Uterus (tissue), 4 donors: ENCODE measurements around the gene VSTM4. TPM values are rescaled to one million over a fixed set of nuclear protein-coding genes. Genes with fewer than 3 reads are reported as not detected.

Source experiments
- DNase-seq, 2 donors: peaks; one replicate each; pipeline ENCODE4 v3.0.0-alpha.2; 2019 to 2020
- H3K27ac ChIP-seq, 2 donors: fragments of 200-600 bp; sonication (generic); 1 replicate in 1 of 2; 2 replicates in 1 of 2; pipeline ENCODE4 v1.5.1; 2016 to 2018
- H3K27me3 ChIP-seq, 2 donors: fragments of 200-600 bp; sonication (generic); one replicate each; pipeline ENCODE4 v1.5.1; 2018 to 2019; ENCODE audit warnings: control low read depth in 1 of 2
- H3K36me3 ChIP-seq, 2 donors: fragments of 200-600 bp; sonication (generic); one replicate each; pipeline ENCODE4 v1.5.1; 2019; ENCODE audit warnings: control low read depth in 1 of 2
- H3K4me1 ChIP-seq, 2 donors: fragments of 200-600 bp; sonication (generic); one replicate each; pipeline ENCODE4 v1.5.1; 2018 to 2019; ENCODE audit warnings: control low read depth in 1 of 2
- H3K4me3 ChIP-seq, 2 donors: fragments of 200-600 bp; sonication (generic); 1 replicate in 1 of 2; 2 replicates in 1 of 2; pipeline ENCODE4 v1.5.1; 2018 to 2019; ENCODE audit warnings: mild to moderate bottlenecking in 1 of 2
- H3K9me3 ChIP-seq, 2 donors: fragments of 200-600 bp; sonication (generic); one replicate each; pipeline ENCODE4 v1.5.1; 2019; ENCODE audit warnings: control low read depth in 1 of 2
- CTCF ChIP-seq, 4 experiments: fragments of 200-600 bp in 2 of 4; fragments of 450-650 bp in 2 of 4; sonication (generic) in 2 of 4; IDR thresholded peaks; one replicate each; pipeline ENCODE4 v1.5.1; 2016 to 2019; ENCODE audit warnings: antibody characterized with exemption in 4 of 4, mild to moderate bottlenecking in 2 of 4, moderate library complexity in 1 of 4
- POLR2A ChIP-seq, 2 donors: fragments of 450-650 bp; IDR thresholded peaks; one replicate each; pipeline ENCODE4 v1.6.1; 2016; ENCODE audit warnings: antibody characterized with exemption in 2 of 2, mild to moderate bottlenecking in 1 of 2, moderate library complexity in 1 of 2
- intact Hi-C: fragments of 100-400 bp; cut with DNase I; formaldehyde crosslinking; loops from one replicate; pipeline ENCODE4 v1.15.1; 2023; ENCODE audit warnings: low total_unique reads
- total RNA-seq, 4 donors: library from RNA; depleted of rRNA in 3 of 4; stranded (reverse); fragments of >200 nt in 3 of 4; gene quantifications; one replicate each; pipeline versions ENCODE4 v1.1.0 to v1.2.4, GENCODE V29; 2014 to 2023
- donor health status: DM: yes; HTN: yes; CAD: no.

Gene VSTM4
- total RNA-seq, 4 donors from 2014 or later, result 10.3 to 46.6 (median 19.3) TPM

- H3K27ac ChIP-seq, result no peak overlapping the region
Measured at GRCh38 chr10:49072166-49072885, 43.0 kb downstream of the VSTM4 start.

GRCh38 chr10:49071160-49071761, 44.1 kb downstream of the VSTM4 start:
- H3K4me3 ChIP-seq, result no peak overlapping the region
- no peak overlapping the region for H3K27ac ChIP-seq
- TF ChIP-seq POLR2A (IDR thresholded peaks at IDR 0.05), result no peak
- no peak for TF ChIP-seq CTCF (IDR thresholded peaks at IDR 0.05)
- H3K9me3 ChIP-seq, result no peaks in the 10 kb centered on the region
- no peaks in the 10 kb centered on the region for H3K4me1 ChIP-seq
- H3K27me3 ChIP-seq, result no peaks in the 10 kb centered on the region
- intact Hi-C loops, result no loop called here
- no peak for DNase-seq
- H3K36me3 ChIP-seq, result no peaks in the 10 kb centered on the region

More at GRCh38 chr10:49072166-49072885, 43.0 kb downstream of the VSTM4 start:
- Histone ChIP-seq H3K36me3 (no peaks in the 10 kb centered on the region), H3K4me3 (no peak overlapping the region), H3K27me3 (no peaks in the 10 kb centered on the region), H3K9me3 (no peaks in the 10 kb centered on the region), H3K4me1 (no peaks in the 10 kb centered on the region)
- no peak for DNase-seq
- intact Hi-C loops, result no loop called here
- TF ChIP-seq CTCF (IDR thresholded peaks at IDR 0.05) (no peak), POLR2A (IDR thresholded peaks at IDR 0.05) (no peak)

- TF ChIP-seq POLR2A (IDR thresholded peaks at IDR 0.05), result no peak
- no peaks in the 10 kb centered on the region for H3K9me3 ChIP-seq
- intact Hi-C loops, result no loop called here
- no peak overlapping the region for H3K27ac ChIP-seq
- H3K4me1 ChIP-seq, result no peaks in the 10 kb centered on the region
- H3K36me3 ChIP-seq, result no peaks in the 10 kb centered on the region
- H3K4me3 ChIP-seq, result no peak overlapping the region
- no peak for DNase-seq
- no peaks in the 10 kb centered on the region for H3K27me3 ChIP-seq
Measured at GRCh38 chr10:49070701-49071100, 44.6 kb downstream of the VSTM4 start.

- Histone ChIP-seq H3K27me3 (no peaks in the 10 kb centered on the region), H3K36me3 (no peaks in the 10 kb centered on the region), H3K9me3 (no peaks in the 10 kb centered on the region), H3K27ac (no peak overlapping the region), H3K4me1 (no peaks in the 10 kb centered on the region), H3K4me3 (no peak overlapping the region)
- intact Hi-C loops, result no loop called here
- TF ChIP-seq POLR2A (IDR thresholded peaks at IDR 0.05) (no peak), CTCF (IDR thresholded peaks at IDR 0.05) (no peak)
- no peak for DNase-seq
Measured at GRCh38 chr10:49068672-49069217, 46.6 kb downstream of the VSTM4 start.

- intact Hi-C loops, result no loop called here
- Histone ChIP-seq H3K27ac (no peak overlapping the region), H3K27me3 (no peaks in the 10 kb centered on the region), H3K36me3 (no peaks in the 10 kb centered on the region), H3K4me1 (no peaks in the 10 kb centered on the region), H3K4me3 (no peak overlapping the region), H3K9me3 (no peaks in the 10 kb centered on the region)
- TF ChIP-seq POLR2A (IDR thresholded peaks at IDR 0.05), result no peak
- no peak for TF ChIP-seq CTCF (IDR thresholded peaks at IDR 0.05)
- no peak for DNase-seq
Measured at GRCh38 chr10:49068209-49068608, 47.1 kb downstream of the VSTM4 start.
